OCI-M2 (cell line): ENCODE measurements around the gene WFS1.

ENCODE experiments used
- DNase-seq: peaks from one replicate; lab custom pipeline; 2025; ENCODE audit not compliant: unreplicated experiment; lab: John Stamatoyannopoulos, UW

Gene WFS1

DNA sequence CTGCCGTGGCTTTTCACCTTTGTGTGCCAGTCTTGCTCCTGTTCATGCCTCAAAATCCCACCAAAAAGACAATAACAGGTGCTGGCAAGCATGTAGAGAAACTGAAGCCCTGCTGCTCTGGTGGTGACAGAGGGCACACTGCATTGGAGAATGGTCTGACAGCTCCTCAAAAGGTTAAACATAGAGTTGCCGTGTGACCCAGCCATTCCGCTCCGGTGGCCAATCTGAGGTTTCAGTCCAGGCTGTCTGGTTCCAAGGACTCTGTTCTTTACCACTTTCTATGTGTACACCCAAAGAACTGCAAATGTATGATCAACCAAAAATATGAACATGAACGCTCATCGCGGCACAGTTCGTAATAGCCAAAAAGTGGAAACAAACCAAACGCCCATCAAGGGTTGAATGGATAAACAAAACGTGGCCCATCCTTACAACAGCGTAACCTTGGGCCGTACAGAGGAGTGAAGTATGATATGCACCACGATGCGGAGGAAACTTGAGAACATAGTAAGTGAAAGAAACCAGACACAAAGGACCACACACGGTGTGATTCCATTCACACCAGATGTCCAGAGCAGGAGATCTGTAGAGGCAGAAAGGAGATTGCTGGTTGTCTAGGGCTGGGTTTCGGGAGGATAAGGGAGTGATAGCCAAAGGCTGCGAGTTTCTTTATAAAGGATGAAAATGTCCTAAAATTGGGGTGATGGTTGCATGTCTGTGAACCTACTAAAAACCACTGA is 33.6 kb upstream of the WFS1 start:
- no peak for DNase-seq

DNA sequence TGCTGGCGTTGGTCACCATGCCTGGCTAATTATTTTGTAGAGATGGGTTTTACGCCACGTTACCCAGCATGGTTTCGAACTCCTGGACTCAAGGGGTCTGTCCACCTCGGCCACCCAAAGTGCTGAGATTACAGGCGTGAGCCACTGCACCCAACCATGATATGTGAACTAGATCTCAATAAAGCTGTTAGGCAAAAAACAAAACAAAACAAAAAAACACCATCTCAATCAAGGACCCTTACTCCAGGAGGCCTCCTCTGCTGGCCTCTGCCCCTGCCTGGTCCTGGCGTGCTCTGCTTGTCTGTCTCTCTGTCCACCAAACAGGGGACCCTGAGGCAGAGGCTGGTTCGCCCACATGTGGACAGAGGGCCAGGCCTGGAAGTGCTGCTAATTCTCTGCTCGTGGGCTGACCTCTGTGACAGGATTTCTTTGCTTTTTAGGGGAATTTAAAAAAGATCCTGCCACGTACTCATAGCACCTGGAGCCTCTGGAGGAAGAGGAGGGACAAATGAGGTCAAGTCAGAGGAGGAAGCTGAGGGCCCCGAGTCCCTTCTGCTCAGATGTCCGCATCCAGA is 32.7 kb upstream of the WFS1 start:
- no peak for DNase-seq

DNA sequence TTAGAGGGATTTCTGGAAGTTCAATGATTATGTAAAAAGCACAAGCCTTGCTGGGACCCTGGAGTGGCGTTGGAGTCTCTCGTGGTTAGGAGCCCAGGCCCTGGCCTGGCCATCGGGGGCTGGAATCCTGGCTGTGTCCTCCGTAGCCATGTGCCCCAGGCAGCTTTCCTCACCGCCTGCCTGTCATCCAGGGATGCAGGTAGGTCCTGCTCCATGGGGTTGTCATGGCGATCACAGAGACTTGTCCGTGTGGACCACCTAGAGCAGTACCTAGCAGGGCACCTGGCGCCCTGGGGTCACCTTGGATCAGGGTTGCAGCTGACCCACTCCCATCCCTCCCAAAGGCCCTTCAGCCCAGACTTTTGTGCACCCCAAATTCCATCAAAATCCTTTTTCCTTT is 30.2 kb upstream of the WFS1 start:
- DNase-seq = no peak

DNA sequence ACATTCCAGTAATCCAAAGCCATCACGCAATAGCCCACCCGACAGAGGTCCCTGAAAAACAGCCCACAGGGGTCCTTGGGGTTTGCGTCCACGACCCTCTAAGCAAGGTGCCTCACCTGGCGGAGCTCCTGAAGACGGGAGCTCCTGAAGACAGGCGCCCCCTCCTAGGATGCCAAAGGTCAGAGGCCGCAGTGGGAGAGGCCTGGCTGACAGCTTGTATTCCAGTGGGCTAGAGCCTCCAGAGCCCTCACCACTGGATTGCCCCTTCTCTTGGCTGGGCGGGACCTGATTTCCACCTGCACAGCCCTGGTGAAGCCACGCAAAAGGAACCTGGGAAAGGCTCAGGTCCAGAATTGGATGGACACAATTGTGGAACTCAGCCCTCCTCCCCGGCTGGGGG is 29.7 kb upstream of the WFS1 start:
- DNase-seq = no peak

DNA sequence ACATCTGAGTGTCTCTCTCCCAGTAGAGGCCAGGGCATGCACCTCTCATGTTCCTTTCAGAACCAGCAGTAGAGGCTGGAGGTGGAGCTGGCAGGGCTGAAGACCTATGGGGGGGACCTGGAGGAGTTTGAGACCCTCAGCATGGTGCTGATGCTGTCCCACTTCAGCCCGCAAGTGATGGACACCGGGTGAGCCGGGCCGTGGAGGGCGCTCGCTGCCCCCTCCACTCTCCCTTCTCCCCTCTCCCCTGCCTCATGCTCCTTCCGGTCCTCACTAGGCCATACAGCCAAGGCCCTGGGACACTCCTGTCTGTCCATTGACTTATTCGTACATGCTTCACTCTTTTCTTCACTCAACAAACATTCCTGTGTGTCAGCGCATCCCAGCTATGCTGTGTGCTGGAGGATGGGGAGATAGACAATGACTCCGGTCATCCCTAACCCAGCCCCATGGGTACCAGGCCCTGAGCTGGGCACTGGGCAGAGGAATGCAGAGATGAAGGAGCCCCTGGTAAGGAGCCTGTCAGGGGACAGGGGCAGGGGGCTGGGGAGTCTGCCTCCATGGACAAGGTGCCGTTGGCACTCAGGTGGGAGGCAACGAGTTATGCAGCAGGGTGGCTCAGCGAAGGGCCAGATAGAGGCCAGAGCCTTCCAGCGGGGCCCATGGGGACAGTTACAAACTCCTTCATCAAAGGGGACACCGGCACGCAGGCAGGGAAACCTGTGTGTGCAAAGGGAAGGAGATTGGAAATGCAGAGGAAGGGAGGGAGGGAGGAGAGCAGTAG is 28.4 kb upstream of the WFS1 start:
- no peak for DNase-seq

DNA sequence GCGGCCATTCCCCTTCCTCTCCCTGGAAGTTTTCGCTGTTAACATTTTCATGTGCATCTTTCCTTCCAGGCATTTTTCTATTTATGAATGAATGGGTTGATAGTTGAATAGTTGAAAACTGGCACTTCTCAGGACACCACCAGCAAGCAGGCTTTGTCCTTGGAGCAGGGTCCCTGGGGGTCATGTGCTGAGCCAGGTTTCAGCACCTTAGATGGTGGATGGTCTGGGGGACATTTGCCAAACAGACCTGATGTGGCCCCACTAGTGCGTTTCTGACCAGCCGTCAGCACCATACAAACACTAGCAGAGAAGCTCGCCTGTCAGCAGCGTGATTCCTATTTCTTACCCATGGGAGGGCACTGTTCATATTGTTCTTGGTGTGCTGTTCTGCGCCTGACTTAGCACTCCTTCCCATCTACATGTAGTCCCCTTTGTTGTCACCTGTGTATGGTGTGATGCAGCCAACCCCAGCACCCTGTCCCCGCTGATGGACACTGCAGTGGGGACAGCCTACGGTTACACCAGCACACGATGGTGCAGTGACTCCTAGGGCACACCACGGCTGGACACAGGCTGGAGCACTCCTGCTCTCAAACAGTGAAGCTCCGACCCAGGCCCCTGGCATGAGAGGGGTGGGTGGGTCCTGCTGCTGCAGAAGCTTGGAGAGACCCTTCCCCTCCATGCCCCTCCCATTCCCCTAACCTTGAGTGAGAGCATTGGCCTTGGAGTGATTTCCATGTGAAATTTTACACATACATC is 27.2 kb upstream of the WFS1 start:
- DNase-seq = no peak

DNA sequence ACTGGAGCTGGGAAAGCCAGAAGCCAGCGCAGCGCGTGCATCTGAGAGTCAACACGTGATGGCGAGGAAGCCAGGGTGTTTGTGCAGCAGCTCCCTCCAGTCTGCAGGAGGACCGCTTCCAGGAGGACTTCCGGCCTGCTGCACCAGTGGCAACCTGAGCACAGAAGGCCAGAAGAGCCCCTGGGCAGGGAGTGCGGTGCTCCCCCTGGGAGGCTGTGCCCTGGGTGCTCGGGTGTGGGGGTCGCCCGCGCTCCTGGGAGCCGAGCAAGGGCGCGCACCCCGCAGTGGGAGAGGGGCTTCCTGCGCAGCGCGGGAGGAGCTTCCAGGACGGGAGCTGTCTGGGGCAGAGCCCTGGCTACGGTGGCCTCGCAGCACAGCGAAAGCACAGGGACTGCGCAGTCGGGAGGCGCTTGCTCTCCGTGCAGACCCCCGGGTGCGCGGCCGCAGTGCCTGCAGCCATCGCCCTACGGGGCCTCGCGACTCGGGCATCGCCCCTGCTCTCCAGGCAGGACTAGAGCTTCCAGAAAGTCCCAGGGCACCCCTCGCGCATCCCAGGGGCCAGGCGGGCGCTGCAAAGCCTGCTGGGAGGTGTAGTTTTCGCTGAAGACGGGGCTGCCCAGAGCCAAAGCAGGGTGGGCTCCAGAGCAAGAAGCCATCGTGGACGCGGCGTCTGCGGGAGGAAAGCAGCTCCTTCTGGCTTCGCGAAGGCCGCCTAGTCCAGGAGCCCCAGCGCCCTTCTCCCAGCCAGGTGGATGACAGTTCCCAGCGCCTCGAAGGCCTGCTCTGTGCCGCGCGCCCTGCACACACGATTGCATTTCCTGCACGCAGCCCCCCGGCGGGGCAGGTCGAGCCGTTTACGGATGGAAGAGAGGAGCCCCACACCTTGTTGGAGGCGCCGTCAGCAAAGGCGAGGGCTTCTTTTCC is 24.1 kb upstream of the WFS1 start:
- DNase-seq = no peak

DNA sequence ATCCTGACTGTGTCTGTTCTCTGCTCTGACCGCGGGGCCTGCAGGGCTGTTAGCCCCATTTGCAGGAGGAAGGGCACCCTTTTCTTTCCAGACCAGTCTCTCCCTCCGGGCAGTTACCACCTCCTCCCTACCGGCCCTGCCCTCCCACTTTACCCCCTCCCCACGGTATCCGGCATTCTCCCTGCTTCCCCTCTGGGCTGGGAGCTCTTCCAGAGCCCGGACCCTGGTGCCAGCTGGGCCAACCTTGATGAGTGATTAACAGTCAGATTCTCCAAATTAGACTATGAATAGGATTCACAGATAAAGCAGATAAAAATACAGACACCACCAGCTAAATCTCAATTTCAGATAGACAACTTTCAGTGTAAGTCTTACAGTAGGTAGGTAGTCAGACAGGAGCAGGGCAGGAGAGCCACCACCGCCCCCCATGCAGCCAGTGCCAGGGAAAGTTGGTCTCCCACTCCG is 23.4 kb upstream of the WFS1 start:
- DNase-seq = no peak

DNA sequence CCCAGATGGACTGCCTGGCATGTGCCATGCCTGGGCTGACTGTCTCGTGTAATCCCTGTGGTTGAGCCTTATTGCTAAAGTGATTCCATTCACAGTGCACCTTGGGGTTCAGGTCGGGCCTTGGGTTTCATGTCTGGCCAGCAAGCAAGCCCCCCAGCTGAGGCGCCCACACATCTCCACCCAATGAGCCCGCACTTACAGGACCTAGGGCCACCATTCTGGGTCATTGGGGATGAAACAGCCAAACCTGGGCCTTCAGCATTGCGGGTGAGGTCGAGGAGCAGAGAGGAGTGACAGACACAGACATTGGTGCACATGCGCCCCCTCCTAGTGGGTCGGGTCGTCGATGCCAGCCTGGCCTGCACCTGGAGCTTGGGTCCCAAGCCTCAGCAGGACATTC is 21.3 kb upstream of the WFS1 start:
- no peak for DNase-seq

DNA sequence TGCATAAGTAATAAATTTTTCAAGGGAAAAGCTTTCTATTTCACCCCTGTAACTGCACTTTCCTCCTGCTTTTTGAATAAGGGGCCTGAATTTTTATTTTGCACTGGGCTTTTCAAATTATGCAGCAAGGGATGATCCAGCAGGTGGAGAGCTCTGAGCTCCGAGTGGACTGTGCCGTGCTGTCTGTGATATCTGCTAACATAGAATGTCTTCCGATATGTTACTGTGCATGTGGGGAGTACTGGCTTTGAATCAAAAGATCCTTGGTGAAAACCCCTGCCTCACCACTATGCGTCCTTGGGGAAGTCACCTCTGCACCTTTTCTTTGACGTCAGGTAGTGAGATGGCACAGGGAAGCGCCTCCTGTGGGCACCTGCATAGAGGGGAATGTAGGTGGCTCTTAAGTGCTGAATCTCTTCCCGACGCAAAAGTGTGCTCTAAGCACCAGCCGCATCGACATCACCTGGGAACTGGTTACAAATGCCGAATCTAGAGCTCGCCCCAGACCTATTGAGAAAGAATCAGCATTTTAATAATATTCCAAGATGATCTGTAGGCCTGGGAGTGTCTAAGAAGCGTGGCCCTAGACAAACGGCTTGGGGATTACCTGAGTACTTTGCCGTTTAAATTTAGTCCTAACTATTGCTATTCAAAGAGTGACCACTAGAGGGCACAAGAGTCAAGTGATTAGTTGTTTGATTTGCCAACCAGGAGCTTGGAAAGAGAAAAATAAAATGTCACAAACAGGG is 19.2 kb upstream of the WFS1 start:
- DNase-seq = peak; percentile 28

DNA sequence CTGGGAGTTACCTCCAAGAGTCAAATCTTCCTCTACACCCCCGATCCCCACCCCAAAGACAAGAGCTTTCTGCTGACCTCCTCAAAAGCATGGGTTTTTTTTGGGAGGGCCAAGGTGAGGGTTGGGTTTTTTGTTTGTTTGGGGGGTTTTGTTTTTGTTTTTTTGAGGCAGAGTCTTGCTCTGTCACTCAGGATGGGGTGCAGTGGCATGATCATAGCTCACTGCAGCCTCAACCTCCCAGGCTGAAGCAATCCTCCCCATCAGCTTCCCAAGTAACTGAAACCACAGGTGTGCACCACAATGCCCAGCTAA is 18.7 kb upstream of the WFS1 start:
- no peak for DNase-seq

DNA sequence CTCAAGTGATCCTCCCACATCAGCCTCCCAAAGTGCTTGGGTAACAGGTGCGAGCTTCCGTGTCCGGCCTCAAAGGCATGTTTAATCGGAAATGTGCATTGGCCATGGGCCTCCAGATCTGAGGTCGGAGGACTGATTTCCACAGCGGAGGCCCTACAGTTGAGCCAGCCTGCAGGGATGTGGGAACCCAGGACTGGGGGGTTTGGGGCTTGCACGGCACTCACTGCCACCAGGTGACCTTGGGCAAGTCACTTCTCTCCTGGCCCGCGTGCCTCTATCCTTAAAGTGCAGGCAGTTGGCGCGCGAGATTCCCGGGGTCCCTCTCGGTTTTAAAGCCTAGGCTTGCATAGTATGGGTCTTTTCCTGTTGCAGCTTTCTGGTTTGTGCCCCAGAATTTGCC is 18.3 kb upstream of the WFS1 start:
- DNase-seq = no peak

DNA sequence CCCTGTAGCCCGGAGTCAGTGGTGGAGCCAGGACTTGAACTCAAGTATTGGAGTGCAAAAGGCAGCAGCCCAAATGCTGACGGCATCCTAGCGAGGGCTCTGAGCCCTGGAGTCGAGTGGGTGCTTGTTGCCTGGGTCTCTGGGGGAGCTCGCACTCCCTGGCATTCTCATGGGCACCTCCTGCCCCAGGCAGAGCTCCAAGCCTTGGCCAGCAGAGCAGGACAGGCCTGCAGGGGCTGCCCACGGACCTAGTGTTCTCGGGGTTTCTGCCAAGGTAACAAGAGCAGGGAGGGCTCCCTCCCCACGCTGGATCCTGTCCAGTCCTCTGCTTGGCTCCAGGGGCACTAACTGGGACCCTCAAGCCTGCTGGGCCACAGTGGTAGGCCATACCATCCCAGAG is 17.6 kb upstream of the WFS1 start:
- DNase-seq = no peak

DNA sequence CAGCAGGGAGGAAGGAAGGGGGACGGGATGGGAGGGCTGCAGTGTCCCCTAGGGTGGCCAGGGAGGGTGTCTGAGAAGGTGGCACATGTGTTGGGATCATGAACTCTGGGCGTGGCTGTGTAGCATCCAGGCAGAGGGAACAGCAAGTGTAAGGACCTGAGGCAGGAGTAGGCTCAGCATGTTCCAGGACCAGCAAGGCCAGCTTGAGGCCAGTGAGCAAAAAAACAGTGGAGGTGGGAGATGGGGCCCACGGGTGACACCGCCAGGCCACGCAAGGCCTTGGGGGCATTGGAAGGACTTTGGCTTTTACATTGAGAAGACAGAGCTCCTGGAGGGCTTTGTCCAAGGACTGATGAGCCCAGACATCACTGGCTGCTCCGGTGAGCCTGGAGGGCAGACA is 16.5 kb upstream of the WFS1 start:
- no peak for DNase-seq

DNA sequence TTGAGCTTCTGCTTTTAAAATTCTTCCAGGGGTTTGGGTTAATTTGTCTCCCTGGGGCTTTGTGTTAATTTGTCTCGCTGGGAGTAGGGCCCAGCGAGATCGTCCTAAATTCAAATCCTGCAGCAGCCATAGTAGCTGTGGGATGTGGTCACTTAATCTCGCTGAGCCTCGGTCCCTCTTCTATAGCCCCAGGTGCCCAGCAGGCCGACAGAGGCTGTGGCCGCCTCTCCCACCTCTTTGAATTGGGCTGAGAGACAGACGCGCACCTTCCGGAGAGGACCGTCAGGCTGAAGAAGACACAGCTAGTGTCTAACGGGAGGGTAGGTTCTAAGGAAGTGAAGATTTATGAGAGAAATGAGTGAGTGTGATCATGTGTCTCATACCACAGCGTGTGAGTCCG is 15.7 kb upstream of the WFS1 start:
- DNase-seq = no peak

DNA sequence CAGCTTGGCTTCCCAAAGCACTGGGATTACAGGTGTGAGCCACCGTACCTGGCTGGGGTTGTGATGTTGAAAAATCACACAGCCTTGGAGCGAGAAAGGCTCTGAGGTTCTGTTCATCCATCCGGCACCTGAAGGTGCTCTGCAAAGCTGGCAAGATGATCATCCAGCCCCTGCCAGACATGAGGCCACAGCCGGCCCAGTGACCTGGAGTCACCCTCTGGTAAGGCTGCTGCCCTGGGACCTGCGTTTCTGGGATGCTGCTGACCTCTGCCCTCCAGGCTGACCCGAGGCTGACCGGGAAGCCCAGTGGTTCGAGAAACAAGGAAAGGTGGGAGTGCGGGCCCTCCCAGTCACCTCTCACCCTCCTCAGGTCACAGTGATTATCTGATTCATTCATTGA is 13.5 kb upstream of the WFS1 start:
- no peak for DNase-seq

DNA sequence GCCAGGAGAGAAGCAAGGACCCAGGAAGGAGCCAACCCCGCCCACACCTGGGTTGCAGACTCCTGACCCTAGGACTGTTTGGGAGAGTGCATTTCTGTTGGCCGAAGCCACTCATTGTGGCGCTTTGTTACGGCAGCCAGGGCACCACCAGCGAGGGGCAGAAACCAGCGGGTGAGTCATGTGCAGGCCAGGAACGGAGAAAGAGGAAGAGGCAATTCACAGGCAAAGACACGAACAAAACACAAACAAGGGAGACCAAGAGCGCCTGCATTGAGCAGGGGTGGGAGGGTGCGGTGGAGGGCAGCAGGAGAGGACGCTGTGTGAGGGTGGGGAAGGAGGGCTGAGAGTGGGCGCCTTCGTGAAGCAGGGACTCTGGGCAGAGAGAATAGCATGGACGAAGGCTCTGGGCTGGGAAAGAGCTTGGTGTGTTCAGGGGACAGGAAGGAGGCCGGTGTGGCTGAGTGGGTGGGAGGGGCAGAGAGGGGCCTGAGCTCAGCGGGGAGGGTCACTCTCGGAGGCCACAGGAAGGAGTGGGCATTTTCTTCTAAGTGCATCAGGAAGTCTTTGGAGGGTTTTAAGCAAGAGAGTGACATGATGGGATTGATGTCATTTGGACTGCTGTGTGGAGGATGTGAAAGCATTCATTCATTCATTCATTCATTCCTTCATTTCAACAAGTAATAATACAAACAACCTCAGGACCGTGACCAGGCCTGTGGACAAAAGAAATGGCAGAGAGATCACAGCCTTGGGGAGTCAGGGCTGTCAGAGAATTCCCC is 12.2 kb upstream of the WFS1 start:
- DNase-seq = no peak

DNA sequence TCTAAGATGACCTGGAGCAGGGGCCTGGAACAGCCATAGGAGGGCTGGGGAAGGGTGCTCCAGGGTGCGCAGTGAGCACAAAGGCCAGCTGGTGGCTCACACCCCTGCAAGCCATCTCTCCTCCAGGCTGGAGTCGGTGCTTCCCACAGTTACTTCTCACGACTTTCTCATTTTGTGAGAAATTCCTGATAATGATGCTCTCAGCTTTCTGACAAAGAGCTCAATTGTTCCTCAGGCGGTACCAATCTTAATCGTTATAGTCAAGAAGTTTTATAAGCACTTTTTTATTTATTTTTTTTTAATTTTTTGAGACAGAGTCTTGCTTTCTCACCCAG is 11.7 kb upstream of the WFS1 start:
- no peak for DNase-seq

DNA sequence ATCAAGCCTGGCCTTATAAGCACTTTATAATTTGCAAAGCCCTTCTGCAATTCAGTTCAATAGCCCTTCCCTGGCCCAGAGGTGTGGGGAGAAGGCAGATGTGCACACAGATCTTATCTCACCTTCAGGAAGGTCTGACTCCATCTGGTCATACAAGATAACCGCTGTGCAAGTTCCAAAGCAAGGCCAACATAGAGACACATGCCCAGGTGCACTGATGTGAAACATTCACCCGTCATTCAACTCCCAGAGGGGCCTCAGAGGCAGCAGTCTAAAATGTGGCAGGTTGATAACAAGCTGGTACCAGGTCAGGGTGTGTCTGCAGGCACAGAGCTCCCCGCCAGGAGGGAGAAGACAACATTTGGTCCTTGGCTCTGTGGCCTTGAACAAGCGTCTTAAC is 10.9 kb upstream of the WFS1 start:
- DNase-seq = no peak
